HG02840 (cell line): ENCODE measurements around the gene CENPU.

Experiments
- ATAC-seq: cut with Tn5 transposase; IDR thresholded peaks from one replicate; pipeline ENCODE4 v1.9.1; 2021; ENCODE audit warnings: mild to moderate bottlenecking, moderate library complexity, moderate number of reproducible peaks; ENCODE audit not compliant: unreplicated experiment, low FRiP score

The CENPU gene

GRCh38 chr4:184715526-184715925, 18.4 kb downstream of the CENPU start:
- no peak for ATAC-seq

- ATAC-seq, result no peak
Measured at GRCh38 chr4:184713887-184714286, 20.0 kb downstream of the CENPU start.

GRCh38 chr4:184712322-184712721, 21.6 kb downstream of the CENPU start:
- ATAC-seq, result no peak

GRCh38 chr4:184706453-184706852, 27.4 kb downstream of the CENPU start:
- no peak for ATAC-seq

GRCh38 chr4:184705692-184706091, 28.2 kb downstream of the CENPU start:
- ATAC-seq, result no peak

GRCh38 chr4:184702114-184702513, 31.8 kb downstream of the CENPU start:
- no peak for ATAC-seq

GRCh38 chr4:184699941-184700340, 34.0 kb downstream of the CENPU start:
- ATAC-seq, result no peak

- ATAC-seq, result no peak
Measured at GRCh38 chr4:184697956-184698355, 35.9 kb downstream of the CENPU start.

GRCh38 chr4:184695178-184695896, 38.6 kb downstream of the CENPU start:
- ATAC-seq, result no peak

- ATAC-seq, result no peak
Measured at GRCh38 chr4:184694412-184694956, 39.4 kb downstream of the CENPU start.

GRCh38 chr4:184693056-184693455, 40.8 kb downstream of the CENPU start:
- ATAC-seq, result no peak

- no peak for ATAC-seq
Measured at GRCh38 chr4:184689681-184690080, 44.2 kb downstream of the CENPU start.

GRCh38 chr4:184688447-184688846, 45.4 kb downstream of the CENPU start:
- ATAC-seq, result no peak

GRCh38 chr4:184688005-184688404, 45.9 kb downstream of the CENPU start:
- no peak for ATAC-seq

- no peak for ATAC-seq
Measured at GRCh38 chr4:184684491-184685189, 49.3 kb downstream of the CENPU start.

- ATAC-seq, result no peak
Measured at GRCh38 chr4:184681916-184682315, 52.0 kb downstream of the CENPU start.

- no peak for ATAC-seq
Measured at GRCh38 chr4:184680698-184681097, 53.2 kb downstream of the CENPU start.

- ATAC-seq, result no peak
Measured at GRCh38 chr4:184675821-184676492, 57.9 kb downstream of the CENPU start.

GRCh38 chr4:184675018-184675417, 58.9 kb downstream of the CENPU start:
- ATAC-seq, result no peak

- ATAC-seq, result no peak
Measured at GRCh38 chr4:184674011-184674410, 59.9 kb downstream of the CENPU start.

- no peak for ATAC-seq
Measured at GRCh38 chr4:184672741-184673140, 61.2 kb downstream of the CENPU start.
